VCaP (cell line): Measurements from ENCODE around the gene CAPG.
A peak's percentile ranks its signal among the peaks of the same experiment; 100 is the strongest.

Experiments used
- H3K27ac ChIP-seq: fragments of 450-650 bp; 2 replicates; pipeline ENCODE4 v1.5.1; 2017
- CTCF ChIP-seq: fragments of 450-650 bp; conservative IDR thresholded peaks from 2 replicates; pipeline ENCODE4 v1.5.1; 2017; ENCODE audit warnings: mild to moderate bottlenecking, moderate library complexity

The CAPG gene

GRCh38 chr2:85355521-85355920 is 54.6 kb downstream of the CAPG start:
- no peak for TF ChIP-seq CTCF
- H3K27ac ChIP-seq = peak overlapping the region; percentile 74; the same call in 1 of the 2 replicates

- no peak for TF ChIP-seq CTCF
- H3K27ac ChIP-seq = peak overlapping the region; percentile 74; the same call in 1 of the 2 replicates
Measured at GRCh38 chr2:85355073-85355410, 55.1 kb downstream of the CAPG start.

- TF ChIP-seq CTCF = no peak
- peak within 1 kb of the TSS; percentile 74 for H3K27ac ChIP-seq
Measured at GRCh38 chr2:85354286-85355072, 55.7 kb downstream of the CAPG start, which contains the start of the genes ELMOD3 and RETSAT. TSS of gene ELMOD3 (plus strand) at chr2:85354769. CDS start at chr2:85357199, 2,430 bp downstream. TSS of gene RETSAT (minus strand) at chr2:85354528. CDS start at chr2:85354507, 21 bp downstream.

GRCh38 chr2:85353876-85354285 is 56.3 kb downstream of the CAPG start:
- peak overlapping the region; percentile 74 for H3K27ac ChIP-seq
- no peak for TF ChIP-seq CTCF

- no peak for TF ChIP-seq CTCF
Measured at GRCh38 chr2:85347599-85347998, 62.6 kb downstream of the CAPG start.

More at GRCh38 chr2:85347599-85347998, 62.6 kb downstream of the CAPG start:
- no peak overlapping the region for H3K27ac ChIP-seq
